HL-60 (cell line): ENCODE measurements around the gene CACNA1C.

Experiments
- GABPA ChIP-seq: IDR thresholded peaks from 2 replicates; pipeline ENCODE4 v1.6.1; 2012; ENCODE audit warnings: low read depth
- POLR2AphosphoS5 ChIP-seq: IDR thresholded peaks from 2 replicates; pipeline ENCODE4 v1.6.1; 2012; ENCODE audit warnings: low read depth
- SPI1 ChIP-seq: IDR thresholded peaks from 2 replicates; pipeline ENCODE4 v1.6.1; 2012; ENCODE audit warnings: low read depth, mild to moderate bottlenecking, borderline replicate concordance
- TF ChIP-seq, protein P1 (sequence below): IDR thresholded peaks from one replicate; pipeline ENCODE4 v1.5.1; 2011; ENCODE audit warnings: low read length, control low read depth, inconsistent platforms; ENCODE audit not compliant: insufficient read depth
- TF ChIP-seq, protein P2 (sequence below): IDR thresholded peaks from 2 replicates; pipeline ENCODE4 v1.6.1; 2012; ENCODE audit warnings: low read depth; ENCODE audit not compliant: insufficient replicate concordance

DNA sequence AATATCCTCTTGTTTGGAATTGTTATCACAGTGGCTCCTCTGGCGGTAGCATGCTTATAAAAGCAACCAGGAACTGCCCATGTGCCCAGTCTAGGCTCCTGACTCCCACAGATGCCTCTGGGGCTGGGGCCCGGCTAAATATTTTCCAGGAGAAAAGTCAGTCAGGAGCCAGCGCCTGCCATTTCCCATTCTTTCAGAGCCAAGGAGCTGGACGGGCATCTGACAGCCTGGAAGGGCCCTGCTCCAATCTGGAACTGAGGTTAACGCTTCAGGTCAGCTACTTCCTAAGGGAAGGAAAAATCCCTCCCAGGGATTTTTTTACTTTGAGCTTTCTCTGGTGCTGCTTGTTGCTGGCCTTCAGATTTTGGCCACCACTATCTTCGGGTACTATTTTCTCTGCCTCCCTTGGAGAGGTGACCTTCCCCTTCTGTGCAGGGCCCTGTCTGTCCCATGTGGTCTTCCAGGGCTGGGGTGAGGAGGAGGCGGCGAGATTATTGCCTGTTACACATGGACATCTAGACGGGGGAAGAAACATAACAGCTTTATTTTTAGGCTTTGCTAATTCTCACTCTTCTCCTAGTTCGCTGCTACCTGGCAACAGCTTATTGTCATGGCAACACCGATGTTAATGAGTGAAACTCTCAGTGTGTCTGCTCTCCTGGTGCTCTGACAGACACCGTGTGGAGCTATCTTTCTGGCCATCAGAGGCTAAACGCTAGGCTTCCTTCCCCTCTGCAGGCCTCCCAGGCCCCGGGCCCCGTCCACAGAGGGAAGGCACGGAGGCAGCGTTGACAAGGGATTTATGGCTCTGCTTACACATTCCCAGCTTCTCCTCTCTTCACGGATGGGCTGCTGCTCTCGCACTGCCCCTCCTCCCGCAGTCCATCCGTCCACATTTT is 160.4 kb downstream of the CACNA1C start:
- TF ChIP-seq POLR2AphosphoS5: no peak
- TF ChIP-seq, protein P1, sequence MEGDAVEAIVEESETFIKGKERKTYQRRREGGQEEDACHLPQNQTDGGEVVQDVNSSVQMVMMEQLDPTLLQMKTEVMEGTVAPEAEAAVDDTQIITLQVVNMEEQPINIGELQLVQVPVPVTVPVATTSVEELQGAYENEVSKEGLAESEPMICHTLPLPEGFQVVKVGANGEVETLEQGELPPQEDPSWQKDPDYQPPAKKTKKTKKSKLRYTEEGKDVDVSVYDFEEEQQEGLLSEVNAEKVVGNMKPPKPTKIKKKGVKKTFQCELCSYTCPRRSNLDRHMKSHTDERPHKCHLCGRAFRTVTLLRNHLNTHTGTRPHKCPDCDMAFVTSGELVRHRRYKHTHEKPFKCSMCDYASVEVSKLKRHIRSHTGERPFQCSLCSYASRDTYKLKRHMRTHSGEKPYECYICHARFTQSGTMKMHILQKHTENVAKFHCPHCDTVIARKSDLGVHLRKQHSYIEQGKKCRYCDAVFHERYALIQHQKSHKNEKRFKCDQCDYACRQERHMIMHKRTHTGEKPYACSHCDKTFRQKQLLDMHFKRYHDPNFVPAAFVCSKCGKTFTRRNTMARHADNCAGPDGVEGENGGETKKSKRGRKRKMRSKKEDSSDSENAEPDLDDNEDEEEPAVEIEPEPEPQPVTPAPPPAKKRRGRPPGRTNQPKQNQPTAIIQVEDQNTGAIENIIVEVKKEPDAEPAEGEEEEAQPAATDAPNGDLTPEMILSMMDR: no peak
- TF ChIP-seq, protein P2, sequence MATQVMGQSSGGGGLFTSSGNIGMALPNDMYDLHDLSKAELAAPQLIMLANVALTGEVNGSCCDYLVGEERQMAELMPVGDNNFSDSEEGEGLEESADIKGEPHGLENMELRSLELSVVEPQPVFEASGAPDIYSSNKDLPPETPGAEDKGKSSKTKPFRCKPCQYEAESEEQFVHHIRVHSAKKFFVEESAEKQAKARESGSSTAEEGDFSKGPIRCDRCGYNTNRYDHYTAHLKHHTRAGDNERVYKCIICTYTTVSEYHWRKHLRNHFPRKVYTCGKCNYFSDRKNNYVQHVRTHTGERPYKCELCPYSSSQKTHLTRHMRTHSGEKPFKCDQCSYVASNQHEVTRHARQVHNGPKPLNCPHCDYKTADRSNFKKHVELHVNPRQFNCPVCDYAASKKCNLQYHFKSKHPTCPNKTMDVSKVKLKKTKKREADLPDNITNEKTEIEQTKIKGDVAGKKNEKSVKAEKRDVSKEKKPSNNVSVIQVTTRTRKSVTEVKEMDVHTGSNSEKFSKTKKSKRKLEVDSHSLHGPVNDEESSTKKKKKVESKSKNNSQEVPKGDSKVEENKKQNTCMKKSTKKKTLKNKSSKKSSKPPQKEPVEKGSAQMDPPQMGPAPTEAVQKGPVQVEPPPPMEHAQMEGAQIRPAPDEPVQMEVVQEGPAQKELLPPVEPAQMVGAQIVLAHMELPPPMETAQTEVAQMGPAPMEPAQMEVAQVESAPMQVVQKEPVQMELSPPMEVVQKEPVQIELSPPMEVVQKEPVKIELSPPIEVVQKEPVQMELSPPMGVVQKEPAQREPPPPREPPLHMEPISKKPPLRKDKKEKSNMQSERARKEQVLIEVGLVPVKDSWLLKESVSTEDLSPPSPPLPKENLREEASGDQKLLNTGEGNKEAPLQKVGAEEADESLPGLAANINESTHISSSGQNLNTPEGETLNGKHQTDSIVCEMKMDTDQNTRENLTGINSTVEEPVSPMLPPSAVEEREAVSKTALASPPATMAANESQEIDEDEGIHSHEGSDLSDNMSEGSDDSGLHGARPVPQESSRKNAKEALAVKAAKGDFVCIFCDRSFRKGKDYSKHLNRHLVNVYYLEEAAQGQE: no peak
- TF ChIP-seq SPI1: no peak
- TF ChIP-seq GABPA: no peak
